ENCODE results near the gene P2RX5. TPM values are rescaled to one million over a fixed set of nuclear protein-coding genes. Genes with fewer than 3 reads are reported as not detected.
"Not testable (repeated sequence)": the region's sequence is repeated elsewhere in the genome, so short reads cannot be mapped to it uniquely, and the experiment has no call there.

P2RX5 gene
- total RNA-seq, 1 donor from 2014 or later, result 18.3 TPM

DNA sequence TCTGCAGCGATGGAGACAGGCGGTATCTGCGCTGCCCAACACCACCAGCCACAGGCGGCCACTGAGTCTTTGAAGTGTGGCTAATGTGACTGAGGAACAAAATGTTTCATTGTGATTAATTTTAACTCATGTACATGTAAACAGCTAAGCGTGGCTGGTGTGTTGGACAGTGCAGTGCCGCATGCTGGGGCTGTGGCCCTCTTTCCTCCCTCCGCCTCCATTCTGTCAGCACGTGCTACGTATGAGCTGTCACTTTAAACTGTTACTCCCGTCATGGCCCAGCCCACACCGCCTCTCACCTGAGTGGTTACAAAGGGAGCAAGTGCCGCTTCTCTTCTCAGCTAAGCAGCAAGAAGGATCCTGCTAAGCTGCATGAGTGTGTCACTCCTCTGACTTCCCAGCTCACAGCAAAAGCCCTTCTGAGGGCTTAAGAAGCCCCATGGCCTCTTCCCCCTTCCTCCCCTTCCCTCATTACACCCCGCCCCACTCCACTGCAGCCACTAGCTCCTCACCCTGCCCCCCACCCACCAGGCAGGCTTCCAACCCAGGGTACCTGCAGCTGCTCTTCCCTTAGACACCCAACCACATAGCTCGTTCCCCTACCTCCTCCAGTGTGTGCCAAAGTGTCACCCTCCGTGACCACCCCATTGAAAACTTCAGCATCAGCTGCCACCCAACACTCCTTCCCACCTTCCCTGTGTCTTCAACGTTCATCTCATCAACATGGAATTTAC, 42.8 kb upstream of the P2RX5 start:
- peaks cover 9% of the 10 kb centered on the region for H3K27me3 ChIP-seq (ENCODE audit: low read depth)
- peaks cover 16% of the 10 kb centered on the region for H3K4me1 ChIP-seq
- peak overlapping the region; percentile 55 for H3K4me3 ChIP-seq
- intact Hi-C loops (cut with micrococcal nuclease), result no loop called here
- no peak for DNase-seq
- H3K9me3 ChIP-seq (replicated peaks), result no peaks in the 10 kb centered on the region
- H3K36me3 ChIP-seq, result no peaks in the 10 kb centered on the region
- peak overlapping the region; percentile 75 for H3K27ac ChIP-seq (replicated peaks)
- TF ChIP-seq, protein P1, sequence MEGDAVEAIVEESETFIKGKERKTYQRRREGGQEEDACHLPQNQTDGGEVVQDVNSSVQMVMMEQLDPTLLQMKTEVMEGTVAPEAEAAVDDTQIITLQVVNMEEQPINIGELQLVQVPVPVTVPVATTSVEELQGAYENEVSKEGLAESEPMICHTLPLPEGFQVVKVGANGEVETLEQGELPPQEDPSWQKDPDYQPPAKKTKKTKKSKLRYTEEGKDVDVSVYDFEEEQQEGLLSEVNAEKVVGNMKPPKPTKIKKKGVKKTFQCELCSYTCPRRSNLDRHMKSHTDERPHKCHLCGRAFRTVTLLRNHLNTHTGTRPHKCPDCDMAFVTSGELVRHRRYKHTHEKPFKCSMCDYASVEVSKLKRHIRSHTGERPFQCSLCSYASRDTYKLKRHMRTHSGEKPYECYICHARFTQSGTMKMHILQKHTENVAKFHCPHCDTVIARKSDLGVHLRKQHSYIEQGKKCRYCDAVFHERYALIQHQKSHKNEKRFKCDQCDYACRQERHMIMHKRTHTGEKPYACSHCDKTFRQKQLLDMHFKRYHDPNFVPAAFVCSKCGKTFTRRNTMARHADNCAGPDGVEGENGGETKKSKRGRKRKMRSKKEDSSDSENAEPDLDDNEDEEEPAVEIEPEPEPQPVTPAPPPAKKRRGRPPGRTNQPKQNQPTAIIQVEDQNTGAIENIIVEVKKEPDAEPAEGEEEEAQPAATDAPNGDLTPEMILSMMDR (IDR thresholded peaks at IDR 0.05; ENCODE audit: borderline replicate concordance), result no peak

DNA sequence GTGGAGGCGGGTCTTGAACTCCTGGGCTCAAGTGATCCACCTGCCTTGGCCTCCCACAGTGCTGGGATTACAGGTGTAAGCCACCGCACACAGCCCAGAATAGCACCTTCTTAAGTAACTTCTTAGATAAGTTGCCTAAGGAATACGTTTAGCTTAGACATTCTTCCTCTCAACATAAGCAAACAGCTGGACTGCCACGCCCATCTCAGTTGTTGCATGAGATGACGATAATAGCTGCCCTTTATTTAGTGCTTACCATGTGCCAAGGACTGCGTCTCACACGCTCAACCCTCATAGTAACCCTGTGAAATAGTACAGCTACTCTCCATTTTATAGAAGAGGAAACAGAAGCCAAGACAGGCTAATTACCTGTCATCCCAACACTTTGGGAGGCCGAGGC, 39.6 kb upstream of the P2RX5 start:
- TF ChIP-seq, protein P1 (IDR thresholded peaks at IDR 0.05; ENCODE audit: borderline replicate concordance), result no peak
- no peaks in the 10 kb centered on the region for H3K9me3 ChIP-seq (replicated peaks)
- intact Hi-C loops (cut with micrococcal nuclease), result no loop called here
- no peaks in the 10 kb centered on the region for H3K36me3 ChIP-seq
- peaks cover 9% of the 10 kb centered on the region for H3K27me3 ChIP-seq (ENCODE audit: low read depth)
- H3K4me3 ChIP-seq, result no peak overlapping the region
- peaks cover 23% of the 10 kb centered on the region for H3K4me1 ChIP-seq
- no peak for DNase-seq
- no peak overlapping the region for H3K27ac ChIP-seq (replicated peaks)

DNA sequence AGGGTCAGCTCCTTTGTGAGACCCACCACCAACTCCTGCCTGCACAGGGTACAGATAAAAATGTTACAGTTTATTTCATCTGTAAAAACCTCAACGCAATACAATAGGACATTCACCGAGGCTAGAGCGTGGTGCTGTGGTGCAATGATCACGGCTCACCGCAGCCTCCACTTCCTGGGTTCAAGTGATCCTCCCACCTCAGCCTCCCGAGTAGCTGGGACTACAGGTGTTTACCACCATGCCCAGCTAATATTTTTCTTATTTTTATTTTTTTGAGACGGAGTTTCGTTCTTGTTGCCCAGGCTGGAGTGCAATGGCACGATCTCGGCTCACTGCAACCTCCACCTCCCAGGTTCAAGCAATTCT, 38.9 kb upstream of the P2RX5 start:
- H3K9me3 ChIP-seq (replicated peaks); H3K27ac ChIP-seq (replicated peaks); intact Hi-C loops (cut with micrococcal nuclease); DNase-seq; H3K27me3 ChIP-seq (ENCODE audit: low read depth); H3K4me3 ChIP-seq; H3K36me3 ChIP-seq: not testable (repeated sequence)
- H3K4me1 ChIP-seq, result peaks cover 23% of the 10 kb centered on the region

DNA sequence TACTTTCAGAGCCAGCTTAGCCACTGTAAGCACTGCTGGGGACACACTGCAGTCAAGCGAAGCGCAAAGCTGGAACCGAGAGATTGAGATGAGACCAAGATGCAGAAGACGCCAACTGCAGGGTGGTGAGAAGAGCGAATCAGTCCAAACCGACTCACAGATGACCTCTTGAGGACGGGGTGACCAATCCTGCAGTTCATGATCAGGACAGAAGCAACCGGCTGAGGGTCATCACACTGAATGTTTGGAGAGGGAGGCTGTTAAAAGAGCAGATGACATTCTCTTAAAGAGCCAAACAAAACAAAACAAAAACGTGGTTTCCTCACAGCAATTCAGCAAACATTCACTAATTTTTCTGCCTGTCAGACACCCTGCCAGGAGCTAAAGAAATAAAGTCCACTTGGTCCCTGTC, 36.3 kb upstream of the P2RX5 start:
- Histone ChIP-seq H3K4me3 (no peak overlapping the region), H3K36me3 (no peaks in the 10 kb centered on the region), H3K27me3 (ENCODE audit: low read depth) (peaks cover 9% of the 10 kb centered on the region), H3K9me3 (replicated peaks) (no peaks in the 10 kb centered on the region), H3K27ac (replicated peaks) (no peak overlapping the region), H3K4me1 (peaks cover 7% of the 10 kb centered on the region)
- TF ChIP-seq, protein P1 (IDR thresholded peaks at IDR 0.05; ENCODE audit: borderline replicate concordance), result no peak
- intact Hi-C loops (cut with micrococcal nuclease), result no loop called here
- DNase-seq, result no peak

DNA sequence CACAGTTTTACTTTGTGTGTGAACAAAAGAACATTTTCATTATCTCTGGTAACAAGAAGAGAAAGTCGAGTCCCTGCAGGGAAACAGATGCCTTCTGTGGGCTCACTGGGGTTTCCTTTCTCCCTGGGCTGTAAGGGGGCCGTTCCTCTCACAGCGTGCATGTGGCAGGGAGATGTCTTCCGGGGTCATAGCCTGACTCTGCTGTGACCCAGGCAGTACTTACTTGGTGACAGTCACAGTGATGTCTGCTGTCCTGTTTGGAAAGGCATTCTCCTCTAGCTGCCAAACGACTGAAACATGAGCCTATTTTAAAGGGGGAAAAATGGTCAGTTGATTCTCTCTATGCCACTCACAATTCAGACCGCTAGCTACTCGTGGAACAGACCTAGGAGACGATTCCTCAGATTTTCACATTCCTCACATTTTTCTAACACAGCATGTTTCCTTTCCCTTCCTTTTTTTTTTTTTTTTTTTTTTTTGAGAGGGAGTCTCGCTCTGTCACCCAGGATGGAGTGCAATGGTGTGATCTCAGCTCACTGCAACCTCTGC, 35.0 kb upstream of the P2RX5 start:
- TF ChIP-seq, protein P1 (IDR thresholded peaks at IDR 0.05; ENCODE audit: borderline replicate concordance), result no peak
- intact Hi-C loops (cut with micrococcal nuclease), result no loop called here

DNA sequence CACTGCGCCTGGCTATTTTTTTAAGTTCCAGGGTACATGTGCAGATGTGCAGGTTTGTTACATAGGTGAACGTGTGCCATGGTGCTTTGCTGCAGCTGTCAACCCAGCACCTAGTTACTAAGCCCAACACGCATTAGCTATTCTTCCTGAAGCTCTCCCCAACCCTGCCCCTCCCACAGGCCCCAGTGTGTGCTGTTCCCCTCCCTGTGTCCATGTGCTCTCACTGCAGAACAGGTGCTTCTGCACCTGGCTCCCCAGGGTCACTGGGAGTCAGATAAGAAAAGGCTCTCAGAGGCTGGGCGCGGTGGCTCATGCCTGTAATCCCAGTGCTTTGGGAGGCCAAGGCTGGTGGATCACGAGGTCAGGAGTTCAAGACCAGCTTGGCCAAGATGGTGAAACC, 33.9 kb upstream of the P2RX5 start:
- no peaks in the 10 kb centered on the region for H3K9me3 ChIP-seq (replicated peaks)
- H3K4me3 ChIP-seq, result no peak overlapping the region
- H3K27me3 ChIP-seq (ENCODE audit: low read depth), result peaks cover 1% of the 10 kb centered on the region
- TF ChIP-seq, protein P1 (IDR thresholded peaks at IDR 0.05; ENCODE audit: borderline replicate concordance), result no peak
- no peak for DNase-seq
- intact Hi-C loops (cut with micrococcal nuclease), result no loop called here
- H3K4me1 ChIP-seq, result peaks cover 7% of the 10 kb centered on the region
- no peaks in the 10 kb centered on the region for H3K36me3 ChIP-seq
- no peak overlapping the region for H3K27ac ChIP-seq (replicated peaks)

More for the DNA sequence above, 35.0 kb upstream of the P2RX5 start:
- DNase-seq, result no peak
- peaks cover 9% of the 10 kb centered on the region for H3K27me3 ChIP-seq (ENCODE audit: low read depth)
- H3K4me1 ChIP-seq, result peaks cover 7% of the 10 kb centered on the region
- no peaks in the 10 kb centered on the region for H3K9me3 ChIP-seq (replicated peaks)
- H3K36me3 ChIP-seq, result no peaks in the 10 kb centered on the region
- H3K27ac ChIP-seq (replicated peaks), result no peak overlapping the region
- H3K4me3 ChIP-seq, result no peak overlapping the region

DNA sequence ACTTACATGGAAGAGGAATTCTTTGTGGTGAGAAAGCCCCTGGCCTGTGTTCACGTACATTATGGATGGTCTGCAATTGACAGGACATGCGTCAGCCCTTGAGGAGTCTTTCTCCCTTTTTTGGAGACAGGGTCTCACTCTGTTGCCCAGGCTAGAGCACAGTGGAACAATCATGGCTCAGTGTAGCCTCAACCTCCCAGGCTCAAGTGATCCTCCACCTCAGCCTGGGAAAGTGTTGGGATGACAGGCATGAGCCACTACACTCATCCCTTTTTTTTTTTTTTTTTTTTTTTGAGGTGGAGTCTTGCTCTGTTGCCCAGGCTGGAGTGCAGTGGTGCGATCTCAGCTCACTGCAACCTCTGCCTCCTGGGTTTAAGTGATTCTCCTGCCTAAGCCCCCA, 32.1 kb upstream of the P2RX5 start:
- H3K4me3 ChIP-seq; H3K36me3 ChIP-seq; H3K27me3 ChIP-seq (ENCODE audit: low read depth); intact Hi-C loops (cut with micrococcal nuclease); H3K9me3 ChIP-seq (replicated peaks); H3K27ac ChIP-seq (replicated peaks); DNase-seq: not testable (repeated sequence)
- peaks cover 23% of the 10 kb centered on the region for H3K4me1 ChIP-seq
